H9 (cell line): ENCODE measurements around the gene FXYD4. TPM values are rescaled to one million over a fixed set of nuclear protein-coding genes. Genes with fewer than 3 reads are reported as not detected.

ENCODE experiments used
- DNase-seq: peaks from one replicate; pipeline ENCODE4 v3.0.0-alpha.2; 2017
- H2AFZ ChIP-seq: one replicate; pipeline ENCODE4 v1.6.1; 2013; ENCODE audit warnings: mild to moderate bottlenecking, low read length, control low read depth, moderate library complexity
- H2AK5ac ChIP-seq: 2 replicates; pipeline ENCODE4 v1.6.1; 2013; ENCODE audit warnings: low read length, control low read depth, mixed read lengths; ENCODE audit not compliant: insufficient read length
- H2BK120ac ChIP-seq: one replicate; pipeline ENCODE4 v1.6.1; 2013; ENCODE audit warnings: low read depth, mild to moderate bottlenecking, low read length, control low read depth, inconsistent platforms; ENCODE audit not compliant: poor library complexity, severe bottlenecking
- H2BK12ac ChIP-seq: 2 replicates; pipeline ENCODE4 v1.6.1; 2013; ENCODE audit warnings: low read length, control low read depth, mixed read lengths, low read depth; ENCODE audit not compliant: insufficient read length
- H2BK15ac ChIP-seq: 2 replicates; pipeline ENCODE4 v1.6.1; 2013; ENCODE audit warnings: low read depth, low read length, control low read depth
- H2BK20ac ChIP-seq: one replicate; pipeline ENCODE4 v1.6.1; 2013; ENCODE audit warnings: low read depth, mild to moderate bottlenecking, low read length, control low read depth, inconsistent platforms; ENCODE audit not compliant: poor library complexity, severe bottlenecking
- H2BK5ac ChIP-seq: 2 replicates; pipeline ENCODE4 v1.6.1; 2013; ENCODE audit warnings: low read length, control low read depth, mixed read lengths; ENCODE audit not compliant: insufficient read length
- H3K14ac ChIP-seq: 2 replicates; pipeline ENCODE4 v1.6.1; 2013; ENCODE audit warnings: low read length, control low read depth; ENCODE audit not compliant: insufficient read depth
- H3K18ac ChIP-seq: 2 replicates; pipeline ENCODE4 v1.6.1; 2013; ENCODE audit warnings: low read depth, mild to moderate bottlenecking, mixed read lengths, low read length, control low read depth; ENCODE audit not compliant: insufficient read length
- H3K23ac ChIP-seq: 2 replicates; pipeline ENCODE4 v1.6.1; 2013; ENCODE audit warnings: low read length, control low read depth, mixed read lengths, low read depth; ENCODE audit not compliant: insufficient read length
- H3K23me2 ChIP-seq: 2 replicates; pipeline ENCODE4 v1.6.1; 2013; ENCODE audit warnings: low read depth, mild to moderate bottlenecking, mixed read lengths, low read length, control low read depth; ENCODE audit not compliant: insufficient read length, poor library complexity, severe bottlenecking
- H3K27ac ChIP-seq: 2 replicates; pipeline ENCODE4 v1.5.1; 2013; ENCODE audit warnings: low read length, control low read depth, mixed read lengths, low read depth; ENCODE audit not compliant: insufficient read length
- H3K27me3 ChIP-seq: 2 replicates; pipeline ENCODE4 v1.6.1; 2013; ENCODE audit warnings: low read length, control low read depth, inconsistent platforms; ENCODE audit not compliant: insufficient read depth
- H3K4ac ChIP-seq: 2 replicates; pipeline ENCODE4 v1.6.1; 2013; ENCODE audit warnings: low read depth, mild to moderate bottlenecking, control low read depth, inconsistent platforms, low read length, moderate library complexity
- H3K4me1 ChIP-seq: 2 replicates; pipeline ENCODE4 v1.6.1; 2013; ENCODE audit warnings: low read length, control low read depth, inconsistent platforms; ENCODE audit not compliant: insufficient read depth
- H3K4me2 ChIP-seq: 2 replicates; pipeline ENCODE4 v1.6.1; 2013; ENCODE audit warnings: low read length, control low read depth, mixed read lengths; ENCODE audit not compliant: insufficient read length, insufficient read depth
- H3K56ac ChIP-seq: 2 replicates; pipeline ENCODE4 v1.6.1; 2013; ENCODE audit warnings: low read depth, mild to moderate bottlenecking, mixed read lengths, low read length, control low read depth; ENCODE audit not compliant: insufficient read length
- H3K79me1 ChIP-seq: 2 replicates; pipeline ENCODE4 v1.6.1; 2013; ENCODE audit warnings: low read depth, mild to moderate bottlenecking, moderate library complexity, low read length, control low read depth, inconsistent platforms; ENCODE audit not compliant: insufficient read depth, poor library complexity, severe bottlenecking
- H3K79me2 ChIP-seq: 2 replicates; pipeline ENCODE4 v1.6.1; 2013; ENCODE audit warnings: low read length, control low read depth, inconsistent platforms; ENCODE audit not compliant: insufficient read depth
- H3K9ac ChIP-seq: 2 replicates; pipeline ENCODE4 v1.6.1; 2013; ENCODE audit warnings: low read length, control low read depth, mixed read lengths; ENCODE audit not compliant: insufficient read length; ENCODE audit errors: extremely low read depth
- H3K9me3 ChIP-seq: one replicate; pipeline ENCODE4 v1.6.1; 2013; ENCODE audit warnings: low read depth, low read length, inconsistent platforms; ENCODE audit not compliant: control insufficient read depth
- H3T11ph ChIP-seq: one replicate; pipeline ENCODE4 v1.6.1; 2013; ENCODE audit warnings: mild to moderate bottlenecking, low read length, control low read depth, inconsistent platforms
- H4K20me1 ChIP-seq: one replicate; pipeline ENCODE4 v1.6.1; 2013; ENCODE audit not compliant: control insufficient read depth, insufficient read length, insufficient read depth
- H4K5ac ChIP-seq: 2 replicates; pipeline ENCODE4 v1.6.1; 2013; ENCODE audit warnings: low read depth, mild to moderate bottlenecking, mixed read lengths, low read length, control low read depth; ENCODE audit not compliant: insufficient read length
- H4K8ac ChIP-seq: replicated peaks from 2 replicates; pipeline ENCODE4 v1.6.1; 2013; ENCODE audit warnings: low read length, control low read depth, mixed read lengths, low read depth; ENCODE audit not compliant: insufficient read length
- H4K91ac ChIP-seq: 2 replicates; pipeline ENCODE4 v1.6.1; 2013; ENCODE audit warnings: low read depth, mild to moderate bottlenecking, moderate library complexity, mixed read lengths, low read length, control low read depth; ENCODE audit not compliant: insufficient read length
- H3K27ac Mint-ChIP-seq, 3 experiments: 2 replicates in 2 of 3; 3 replicates in 1 of 3; pipeline ENCODE4 v1.8.0; 2020 to 2021; ENCODE audit warnings: mixed read lengths in 3 of 3, mild to moderate bottlenecking in 1 of 3, moderate library complexity in 1 of 3
- H3K27me3 Mint-ChIP-seq: 2 replicates; pipeline ENCODE4 v1.8.0; 2021; ENCODE audit warnings: low read depth, mild to moderate bottlenecking, moderate library complexity, mixed read lengths
- H3K36me3 Mint-ChIP-seq, 3 experiments: 2 replicates in 2 of 3; 3 replicates in 1 of 3; pipeline ENCODE4 v1.8.0; 2020 to 2021; ENCODE audit warnings: low read depth in 3 of 3, mixed read lengths in 3 of 3; ENCODE audit not compliant: insufficient read depth in 1 of 3
- H3K4me1 Mint-ChIP-seq, 2 experiments: 2 replicates each; pipeline ENCODE4 v1.8.0; 2020; ENCODE audit warnings: mixed read lengths in 2 of 2
- H3K4me3 Mint-ChIP-seq, 2 experiments: 2 replicates in 1 of 2; 3 replicates in 1 of 2; pipeline ENCODE4 v1.8.0; 2020 to 2021; ENCODE audit warnings: mild to moderate bottlenecking in 2 of 2, mixed read lengths in 2 of 2, moderate library complexity in 1 of 2
- H3K9me3 Mint-ChIP-seq, 2 experiments: 2 replicates in 1 of 2; 3 replicates in 1 of 2; pipeline ENCODE4 v1.8.0; 2020; ENCODE audit warnings: mild to moderate bottlenecking in 2 of 2, mixed read lengths in 2 of 2, moderate library complexity in 1 of 2
- WGBS: extraction: QIAGEN DNeasy Blood & Tissue Kit; methylation state at CpG from one replicate; pipeline ENCODE4 v1.1.7; 2013; ENCODE audit warnings: missing lambda C conversion rate, low lambda C conversion rate, mixed read lengths; ENCODE audit not compliant: insufficient read length; ENCODE audit errors: extremely low coverage; 5-methylcytosine and 5-hydroxymethylcytosine counted together
- total RNA-seq: library from RNA; stranded (reverse); gene quantifications from 2 replicates; pipeline ENCODE4 v1.2.1, GENCODE V29; 2021
- TF ChIP-seq, protein P1 (sequence below): fragments of 200-600 bp; sonication (generic); conservative IDR thresholded peaks from 3 replicates; pipeline ENCODE4 v1.8.0; 2021; ENCODE audit warnings: antibody characterized with exemption, mild to moderate bottlenecking

Gene FXYD4
- total RNA-seq, 1 experiment from 2014 or later = not detected

DNA sequence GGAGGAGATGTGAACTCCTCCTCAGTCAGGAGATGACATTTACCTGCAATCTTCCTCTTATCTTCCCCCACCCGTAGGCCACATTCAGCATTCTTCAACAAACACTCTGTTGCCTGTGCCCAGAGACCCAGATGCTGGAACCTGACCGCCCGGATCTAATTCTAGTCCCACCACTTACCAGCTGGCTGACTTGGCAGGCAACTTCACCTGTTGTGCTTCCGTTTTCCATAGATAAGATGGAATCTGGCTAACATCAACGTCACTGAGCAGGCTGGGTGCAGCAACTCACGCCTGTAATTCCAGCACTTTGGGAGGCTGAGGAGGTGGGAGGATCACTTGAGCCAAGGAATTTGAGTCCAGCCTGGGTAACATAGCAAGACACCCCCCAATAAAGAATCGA, 21.3 kb upstream of the FXYD4 start:
- no peak overlapping the region; a peak in 1 of 7 replicates for H3K27ac Mint-ChIP-seq
- Histone ChIP-seq H3K79me2 (no peaks in the 10 kb centered on the region), H3K79me1 (no peaks in the 10 kb centered on the region), H3K56ac (no peak overlapping the region), H3K9me3 (no peaks in the 10 kb centered on the region), H3K4ac (no peak overlapping the region), H4K91ac (no peak overlapping the region), H2BK20ac (no peak overlapping the region), H2BK5ac (no peak overlapping the region), H3K4me1 (peaks cover 2% of the 10 kb centered on the region; the same call in 1 of the 2 replicates), H3K9ac (no peak overlapping the region), H2BK15ac (no peak overlapping the region), H2BK120ac (no peak overlapping the region), H4K20me1 (no peaks in the 10 kb centered on the region), H3T11ph (no peak overlapping the region), H3K27me3 (no peaks in the 10 kb centered on the region), H2BK12ac (no peak overlapping the region), H3K23ac (no peak overlapping the region), H3K4me2 (no peak overlapping the region), H3K23me2 (no peaks in the 10 kb centered on the region), H3K18ac (no peak overlapping the region), H3K27ac (no peak overlapping the region), H4K8ac (no peak overlapping the region), H2AFZ (no peak overlapping the region), H2AK5ac (no peak overlapping the region), H4K5ac (no peak overlapping the region), H3K14ac (no peak overlapping the region)
- no peaks in the 10 kb centered on the region for H3K36me3 Mint-ChIP-seq
- no peak for DNase-seq
- TF ChIP-seq, protein P1, sequence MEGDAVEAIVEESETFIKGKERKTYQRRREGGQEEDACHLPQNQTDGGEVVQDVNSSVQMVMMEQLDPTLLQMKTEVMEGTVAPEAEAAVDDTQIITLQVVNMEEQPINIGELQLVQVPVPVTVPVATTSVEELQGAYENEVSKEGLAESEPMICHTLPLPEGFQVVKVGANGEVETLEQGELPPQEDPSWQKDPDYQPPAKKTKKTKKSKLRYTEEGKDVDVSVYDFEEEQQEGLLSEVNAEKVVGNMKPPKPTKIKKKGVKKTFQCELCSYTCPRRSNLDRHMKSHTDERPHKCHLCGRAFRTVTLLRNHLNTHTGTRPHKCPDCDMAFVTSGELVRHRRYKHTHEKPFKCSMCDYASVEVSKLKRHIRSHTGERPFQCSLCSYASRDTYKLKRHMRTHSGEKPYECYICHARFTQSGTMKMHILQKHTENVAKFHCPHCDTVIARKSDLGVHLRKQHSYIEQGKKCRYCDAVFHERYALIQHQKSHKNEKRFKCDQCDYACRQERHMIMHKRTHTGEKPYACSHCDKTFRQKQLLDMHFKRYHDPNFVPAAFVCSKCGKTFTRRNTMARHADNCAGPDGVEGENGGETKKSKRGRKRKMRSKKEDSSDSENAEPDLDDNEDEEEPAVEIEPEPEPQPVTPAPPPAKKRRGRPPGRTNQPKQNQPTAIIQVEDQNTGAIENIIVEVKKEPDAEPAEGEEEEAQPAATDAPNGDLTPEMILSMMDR = no peak
- no peaks in the 10 kb centered on the region for H3K9me3 Mint-ChIP-seq
- peaks cover 30 to 33% of the 10 kb centered on the region in 2 experiments for H3K4me1 Mint-ChIP-seq
- no peak overlapping the region for H3K4me3 Mint-ChIP-seq
- WGBS = no CpG with 5 or more reads among the region's 7 CpGs
- no peaks in the 10 kb centered on the region for H3K27me3 Mint-ChIP-seq
